IPS DF 19.7 (cell line): ENCODE results near the gene MTMR11.
"Not testable (repeated sequence)": the region's sequence is repeated elsewhere in the genome, so short reads cannot be mapped to it uniquely, and the experiment has no call there.

Experiments
- DNase-seq: peaks from one replicate; pipeline ENCODE4 v3.0.0-alpha.2; 2013; ENCODE audit warnings: low read depth, low spot score

Gene MTMR11

DNA sequence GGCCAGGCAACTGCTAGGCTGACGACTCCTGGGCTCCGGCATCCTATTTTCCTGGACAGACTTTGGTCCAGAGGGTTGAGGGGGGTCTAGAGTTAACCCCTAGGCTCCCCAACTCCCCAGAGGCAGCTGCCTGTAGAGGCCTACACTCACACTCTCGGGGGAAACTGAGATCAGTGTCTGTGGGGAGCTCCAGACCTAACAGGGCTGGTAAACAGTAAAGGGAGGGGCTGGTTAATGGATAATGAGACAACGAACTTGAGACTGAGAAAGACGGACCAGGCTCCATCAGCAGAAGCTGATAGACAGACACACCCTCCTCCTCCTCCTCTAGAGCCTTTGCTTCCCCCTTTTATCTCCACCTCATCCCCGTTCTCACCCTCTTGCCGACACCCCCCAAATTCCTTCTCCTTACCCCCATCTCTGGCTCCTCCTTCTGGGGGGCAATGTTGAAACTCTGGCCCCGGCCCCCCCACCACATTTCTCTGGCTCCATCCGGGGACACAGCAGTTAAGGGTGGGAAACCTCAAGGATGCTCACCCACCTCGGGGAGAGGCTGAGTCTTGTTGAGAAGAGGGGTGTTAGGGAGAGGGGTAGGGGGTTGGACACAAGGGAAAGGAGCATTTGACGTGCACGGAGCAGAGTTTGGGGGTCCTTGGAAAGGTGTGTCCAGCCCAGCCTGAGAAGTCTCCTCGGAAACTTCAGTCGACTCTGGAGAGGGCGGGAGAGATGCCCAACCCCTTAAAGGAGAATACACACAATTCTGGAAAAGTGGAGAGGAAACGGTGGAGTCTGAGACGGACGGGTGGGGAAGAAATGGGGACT is at the start of gene MTMR11:
Gene MTMR11, minus strand, starts transcription at position 710 of the 822 bp plus-strand sequence. Its CDS starts 232 bp downstream, at position 478.
- no peak for DNase-seq

DNA sequence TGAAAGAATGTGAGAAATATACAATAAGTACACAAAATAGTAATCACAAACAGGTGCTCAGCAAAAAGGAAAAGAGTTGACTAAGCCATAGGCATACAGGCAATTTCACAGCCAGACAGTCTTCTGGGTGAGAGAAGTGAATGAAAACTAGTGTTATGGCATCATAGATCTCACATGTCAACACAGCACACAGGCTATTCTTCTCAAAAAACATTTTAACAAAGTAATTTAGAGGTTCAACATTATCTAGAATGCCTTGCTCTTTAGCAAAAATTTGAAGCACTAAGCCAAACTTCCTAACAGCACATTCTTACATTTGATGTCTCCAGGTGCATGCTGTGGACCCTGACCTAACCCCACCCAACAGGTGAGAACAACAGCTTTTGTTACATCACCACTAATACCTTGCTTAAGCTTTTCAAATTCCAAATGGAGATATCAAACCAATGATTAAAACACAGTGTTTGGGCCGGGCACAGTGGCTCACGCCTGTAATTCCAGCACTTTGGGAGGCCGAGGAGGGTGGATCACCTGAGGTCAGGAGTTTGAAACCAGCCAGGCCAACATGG is 43.4 kb upstream of the MTMR11 start:
- DNase-seq = no peak

GRCh38 chr1:149979245-149979971 is 42.7 kb upstream of the MTMR11 start:
- no peak for DNase-seq

DNA sequence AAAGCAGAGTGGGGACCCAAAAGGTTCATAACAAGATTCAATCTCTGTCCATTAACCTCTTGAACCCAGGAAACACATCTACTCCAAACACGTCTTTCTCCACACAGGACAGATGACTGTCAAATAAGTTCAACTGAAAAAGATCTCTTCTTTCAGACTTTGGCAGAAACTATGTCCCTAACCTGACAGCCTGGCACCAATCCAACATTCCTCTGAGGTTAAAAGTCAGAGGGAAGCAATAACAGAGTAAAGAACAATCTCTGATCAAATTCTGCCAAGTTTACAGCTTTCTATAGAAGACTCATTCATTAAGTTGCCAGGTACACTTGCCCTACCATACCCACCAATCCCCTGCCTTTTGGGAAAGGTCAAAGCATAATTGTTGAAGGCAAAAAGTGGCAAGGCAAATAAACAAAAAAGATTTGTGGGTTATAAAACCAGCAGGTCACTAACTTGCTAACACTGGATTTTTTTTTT is 41.9 kb upstream of the MTMR11 start:
- DNase-seq = no peak

GRCh38 chr1:149977345-149977744 is 40.7 kb upstream of the MTMR11 start:
- no peak for DNase-seq

- DNase-seq = no peak
Observed at GRCh38 chr1:149972547-149972946, 35.9 kb upstream of the MTMR11 start.

DNA sequence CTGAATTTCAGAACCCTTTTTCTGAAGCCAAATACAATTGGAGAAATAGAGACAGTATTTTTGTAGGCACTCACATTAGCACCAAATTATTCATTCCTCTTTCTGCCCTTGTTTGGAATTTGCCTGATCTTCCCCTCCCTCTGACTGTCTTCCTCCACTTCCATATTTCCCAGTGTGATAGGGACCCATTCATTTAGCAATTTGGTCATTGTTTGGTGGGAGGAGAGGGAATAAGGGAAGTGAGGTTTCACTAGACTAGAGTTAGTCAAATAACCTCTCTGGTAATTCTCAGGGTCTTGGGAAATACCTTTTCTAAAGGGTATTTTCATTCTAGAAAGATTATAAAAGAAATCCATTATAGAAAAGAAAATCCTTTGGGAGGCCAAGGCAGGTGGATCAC is 31.0 kb upstream of the MTMR11 start:
- DNase-seq = no peak

DNA sequence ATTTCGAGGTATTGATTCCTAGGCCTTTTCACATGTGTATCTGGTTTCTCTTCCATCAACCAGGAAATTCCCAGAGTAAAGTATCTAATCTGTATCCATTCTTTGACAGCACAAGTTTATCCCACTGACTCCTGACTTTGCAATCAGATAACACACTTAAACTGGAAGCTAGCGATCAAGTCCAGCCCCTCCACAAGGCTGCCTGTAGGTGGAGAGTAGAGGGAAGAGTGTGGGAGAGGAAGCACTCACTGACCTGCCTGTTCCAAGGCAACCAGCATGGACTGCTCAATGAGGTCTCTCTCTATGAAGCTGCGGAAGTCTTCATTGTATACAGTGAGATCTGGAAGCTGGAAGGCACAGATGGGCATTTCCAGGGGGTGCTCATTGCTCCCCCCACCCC is 30.4 kb upstream of the MTMR11 start:
- no peak for DNase-seq

GRCh38 chr1:149966405-149966804 is 29.7 kb upstream of the MTMR11 start:
- no peak for DNase-seq

DNA sequence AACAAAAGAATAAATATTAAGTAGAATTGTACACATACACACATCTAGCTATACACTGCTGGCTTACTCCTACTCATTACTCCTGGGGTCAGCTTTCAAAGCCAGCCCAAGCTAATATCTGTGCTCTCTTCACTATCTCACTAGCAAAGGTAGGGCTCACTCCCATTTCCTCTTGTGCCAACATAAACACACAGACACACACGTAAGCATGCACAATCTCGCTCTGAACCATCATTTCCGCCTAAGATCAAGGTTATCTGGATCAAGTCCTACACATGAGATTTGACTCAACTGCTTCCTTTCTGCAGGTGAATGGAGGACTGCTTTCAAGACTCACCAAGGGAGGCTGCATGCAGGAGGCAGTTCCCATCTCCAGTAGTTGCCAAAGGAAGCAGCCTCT is 28.8 kb upstream of the MTMR11 start:
- DNase-seq = no peak

DNA sequence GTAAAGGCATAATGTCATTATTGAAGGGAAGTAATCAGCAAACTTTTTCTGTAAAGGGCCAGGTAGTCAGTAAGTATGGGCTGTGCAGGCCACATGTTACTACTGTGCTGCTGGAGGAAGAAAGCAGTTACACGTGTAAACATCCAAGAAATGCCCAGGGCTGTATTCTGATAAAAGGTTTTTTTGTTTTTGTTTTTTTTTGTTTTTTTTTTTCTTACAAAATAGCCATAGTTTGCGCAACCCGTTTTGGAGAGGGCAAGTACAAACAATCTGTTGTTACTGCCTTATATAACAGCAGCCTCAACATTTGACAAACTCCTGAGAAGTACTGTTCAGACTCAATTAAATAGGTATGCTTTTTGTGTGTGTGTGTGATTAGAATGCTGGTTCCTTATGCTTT is 26.7 kb upstream of the MTMR11 start:
- no peak for DNase-seq

GRCh38 chr1:149962736-149963135 is 26.1 kb upstream of the MTMR11 start:
- no peak for DNase-seq

- DNase-seq = no peak
Observed at GRCh38 chr1:149962039-149962647, 25.5 kb upstream of the MTMR11 start.

DNA sequence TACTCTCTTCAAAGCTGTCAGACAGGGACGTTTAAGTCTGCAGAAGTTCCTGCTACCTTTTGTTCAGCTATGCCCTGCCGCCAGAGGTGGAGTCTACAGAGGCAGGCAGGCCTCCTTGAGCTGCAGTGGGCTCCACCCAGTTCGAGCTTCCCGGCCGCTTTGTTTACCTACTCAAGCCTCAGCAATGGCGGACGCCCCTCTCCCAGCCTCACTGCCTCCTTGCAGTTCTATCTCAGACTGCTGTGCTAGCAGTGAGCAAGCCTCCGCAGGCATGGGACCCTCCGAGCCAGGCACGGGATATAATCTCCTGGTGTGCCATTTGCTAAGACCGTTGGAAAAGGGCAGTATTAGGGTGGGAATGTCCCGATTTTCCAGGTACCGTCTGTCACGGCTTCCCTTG is 20.9 kb upstream of the MTMR11 start:
- not testable (repeated sequence) for DNase-seq

DNA sequence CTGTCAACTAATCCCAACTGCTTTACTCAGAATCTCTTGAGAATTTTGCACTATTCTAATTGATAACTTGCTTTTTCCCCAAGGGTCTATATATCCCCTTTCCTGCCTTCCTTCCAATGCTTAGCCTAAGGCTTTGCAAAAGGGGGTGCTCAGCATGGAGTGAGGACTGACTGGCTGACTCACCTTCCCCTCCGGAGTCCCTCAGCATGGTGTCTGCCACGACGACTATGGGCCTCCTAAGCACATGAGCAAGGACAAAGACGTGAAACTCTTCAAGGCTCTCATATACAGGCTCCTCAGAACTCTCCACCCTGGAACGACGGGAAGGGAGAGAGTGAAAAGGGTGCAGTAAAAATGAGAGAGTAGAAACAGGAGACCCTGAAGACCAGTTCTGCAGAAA is 13.2 kb upstream of the MTMR11 start:
- no peak for DNase-seq

- DNase-seq = no peak
Observed at GRCh38 chr1:149945206-149945605, 8.5 kb upstream of the MTMR11 start.

DNA sequence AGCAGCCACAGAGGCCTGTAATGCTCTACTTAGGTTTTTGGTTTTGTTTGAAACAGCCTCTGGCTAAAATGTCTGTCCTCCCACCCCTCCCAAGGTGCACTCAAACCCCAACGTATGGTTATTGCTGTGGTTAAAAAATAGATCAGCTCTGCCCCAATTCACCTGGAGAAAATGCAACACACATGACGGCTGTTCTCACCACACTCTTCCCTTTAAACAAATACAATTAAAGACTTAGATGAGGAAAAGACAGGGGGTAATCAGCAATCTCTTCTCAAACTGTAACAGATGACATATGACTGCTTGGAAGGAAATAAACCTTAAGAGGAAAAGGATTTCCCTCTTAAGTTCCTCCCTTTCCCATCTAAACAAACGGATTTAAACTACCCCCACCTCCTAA is 6.2 kb upstream of the MTMR11 start:
- DNase-seq = no peak

GRCh38 chr1:149942207-149942606 is 5.5 kb upstream of the MTMR11 start:
- DNase-seq = no peak

GRCh38 chr1:149940427-149940826 is 3.7 kb upstream of the MTMR11 start:
- DNase-seq = no peak

GRCh38 chr1:149938668-149939003 is 2.0 kb upstream of the MTMR11 start:
- DNase-seq = not testable (repeated sequence)

GRCh38 chr1:149937759-149938158 is 1.1 kb upstream of the MTMR11 start:
- DNase-seq = no peak

DNA sequence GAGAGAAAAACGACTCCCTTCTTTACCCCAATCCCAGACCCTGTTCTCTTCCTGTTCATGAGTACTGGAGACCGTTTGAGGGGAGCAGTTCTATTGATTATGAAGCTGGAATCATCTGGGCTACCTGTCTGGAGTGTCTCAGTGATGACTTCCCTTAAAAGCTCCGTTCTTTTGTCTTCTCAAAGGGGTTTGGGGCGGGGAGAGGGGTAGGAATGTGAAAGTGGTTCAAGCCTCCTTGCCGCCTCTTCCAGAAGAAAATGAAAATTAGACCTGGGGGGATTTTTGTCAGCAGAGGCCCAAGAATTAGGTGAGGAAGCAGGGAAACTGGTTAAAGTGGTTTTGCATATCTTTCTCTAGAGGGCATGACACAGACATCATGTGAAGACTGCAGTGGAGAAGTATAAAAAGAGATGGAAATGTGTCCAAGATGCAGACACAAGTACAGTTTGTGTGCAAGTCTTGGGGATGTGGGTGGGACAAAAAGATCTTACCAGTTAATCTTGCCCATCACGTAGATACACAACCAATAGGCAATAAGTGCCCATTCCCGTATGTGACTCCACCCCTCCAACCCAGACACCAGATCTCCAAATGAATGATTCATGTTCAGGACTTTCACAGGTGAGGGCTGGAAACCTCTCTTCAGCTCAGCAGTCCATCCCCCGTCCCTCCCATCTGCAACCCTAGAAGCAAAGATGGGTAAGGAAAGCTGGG is 470 bp upstream of the MTMR11 start:
- DNase-seq = no peak
